Activated T-helper 9 cell treated with anti-CD3 and anti-CD28 coated beads, Interleukin-2, amount 50 U/mL, for 16 hours (primary cell): ENCODE measurements around the gene TMCC1.
"Not testable (repeated sequence)": the region's sequence is repeated elsewhere in the genome, so short reads cannot be mapped to it uniquely, and the experiment has no call there.

Source experiments
- DNase-seq: peaks from one replicate; pipeline ENCODE4 v3.0.0-alpha.2; 2020; ENCODE audit warnings: low read depth

Gene TMCC1

DNA sequence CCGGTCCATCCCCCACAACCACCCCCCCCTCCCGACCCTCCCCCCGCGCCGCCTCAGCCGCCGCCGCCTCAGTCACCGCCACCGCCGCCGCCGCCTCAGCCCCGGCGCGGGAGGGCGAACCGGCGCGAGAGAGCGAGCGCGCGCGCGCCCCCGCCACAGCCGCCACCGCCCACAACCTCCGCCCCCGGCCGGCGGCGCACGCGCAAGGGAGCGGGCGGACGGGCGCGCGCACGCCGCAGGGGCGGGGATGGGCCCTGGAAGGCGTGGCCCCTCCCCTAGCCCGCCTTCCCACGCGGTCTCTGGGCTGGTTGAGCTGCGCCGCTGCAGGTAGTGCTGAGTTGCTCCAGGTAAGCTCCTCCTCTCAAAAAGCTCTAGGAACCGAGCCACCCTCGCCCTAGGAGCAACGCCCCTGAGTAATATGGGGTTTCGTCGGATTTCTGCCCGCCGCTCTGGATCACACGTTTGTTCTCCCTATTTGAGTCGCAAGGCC, at the start of gene TMCC1:
Gene TMCC1, minus strand, starts transcription at position 131 of the 490 bp plus-strand sequence.
- DNase-seq = peak; percentile 84

DNA sequence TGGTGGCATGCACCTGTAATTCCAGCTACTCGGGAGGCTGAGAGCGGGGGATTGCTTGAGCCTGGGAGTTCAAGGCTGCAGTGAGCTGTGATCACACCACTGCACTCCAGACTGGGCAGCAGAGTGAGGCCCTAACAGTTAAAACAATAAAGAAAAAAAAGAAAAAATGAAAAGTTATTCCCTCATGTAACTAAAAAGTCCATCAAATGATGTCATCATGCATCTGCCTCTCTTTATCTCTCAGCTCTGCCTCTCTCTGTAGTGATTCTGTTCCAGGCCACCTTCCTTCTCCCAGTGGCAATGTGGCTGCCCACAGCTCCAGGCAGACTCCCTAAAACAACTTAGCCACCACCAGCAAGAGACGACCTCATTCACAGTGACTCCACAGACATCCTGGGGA, 49.5 kb upstream of the TMCC1 start:
- no peak for DNase-seq

DNA sequence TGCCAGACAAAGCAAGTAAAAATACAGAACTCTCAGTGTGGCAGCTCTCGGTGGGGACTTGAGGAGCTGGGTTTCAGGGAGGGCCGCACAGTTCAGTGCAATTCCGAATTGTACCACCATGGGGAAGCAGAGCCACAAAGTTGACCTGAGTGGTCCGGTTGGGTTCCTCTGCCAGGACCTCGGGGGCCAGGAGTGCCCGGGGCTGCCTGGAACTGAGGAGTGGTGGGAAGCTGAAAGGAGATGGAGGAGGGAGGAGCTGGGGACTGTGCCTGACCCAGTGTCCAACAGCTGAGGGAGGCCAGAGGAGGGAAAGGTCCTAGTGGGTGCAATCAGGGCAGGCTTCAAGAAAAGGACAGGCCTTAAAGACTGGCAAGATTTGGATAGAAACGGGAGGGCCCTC, 48.8 kb upstream of the TMCC1 start:
- no peak for DNase-seq

DNA sequence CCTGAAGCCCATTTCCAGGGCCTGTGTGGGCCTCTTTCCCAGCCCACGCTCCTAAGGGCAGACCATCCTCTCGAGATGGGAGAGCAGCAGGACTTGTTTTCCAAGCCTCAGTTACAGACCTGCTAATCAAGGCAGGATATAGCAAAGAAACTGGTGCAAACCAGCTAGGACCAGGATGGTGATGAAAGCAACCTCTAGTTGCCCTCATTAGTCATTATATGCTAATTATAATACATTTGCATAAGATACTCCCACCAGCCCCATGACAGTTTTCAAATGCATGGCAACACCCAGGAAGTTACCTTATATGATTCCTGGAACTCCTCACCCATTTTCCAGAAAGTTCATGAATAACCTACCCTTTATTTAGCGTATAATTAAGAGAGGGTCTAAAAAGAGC, 46.6 kb upstream of the TMCC1 start:
- no peak for DNase-seq

DNA sequence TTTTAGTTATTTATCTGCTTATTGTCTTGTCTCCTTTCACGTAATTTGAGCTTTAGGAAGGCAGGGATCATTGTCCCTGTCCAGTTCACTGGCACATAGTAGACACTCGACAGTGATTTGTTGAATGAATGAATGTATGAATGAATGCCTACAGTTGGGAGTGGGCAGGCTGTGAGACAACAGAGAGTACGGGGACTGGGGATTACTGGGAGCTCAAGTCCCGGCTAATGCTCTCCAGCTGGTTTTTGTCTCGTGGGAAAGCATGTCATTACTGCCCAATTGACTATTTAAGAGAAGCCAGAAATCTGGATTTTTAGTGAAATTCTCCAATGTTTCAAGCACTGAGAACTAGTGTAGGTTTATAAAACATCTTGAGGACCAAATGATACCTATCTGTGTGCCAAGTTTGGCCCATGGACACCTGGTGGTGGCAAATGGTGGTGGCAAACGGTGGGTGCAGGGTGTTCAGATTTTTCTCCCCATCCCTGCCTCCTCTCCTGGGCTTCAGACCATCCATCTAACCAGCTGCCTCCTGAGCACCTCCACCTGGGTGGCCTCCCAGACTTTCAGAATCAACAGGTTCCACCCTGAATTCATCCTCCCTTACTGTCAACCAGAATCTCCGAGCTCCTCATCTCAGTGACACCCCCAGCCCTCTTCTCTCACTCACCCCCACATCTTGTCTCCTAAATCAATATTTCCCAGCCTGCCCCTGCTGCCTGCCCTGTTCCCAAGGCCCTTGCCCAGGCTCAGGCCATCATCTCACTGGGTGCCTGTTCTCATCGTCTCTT, 44.8 kb upstream of the TMCC1 start:
- DNase-seq = no peak

DNA sequence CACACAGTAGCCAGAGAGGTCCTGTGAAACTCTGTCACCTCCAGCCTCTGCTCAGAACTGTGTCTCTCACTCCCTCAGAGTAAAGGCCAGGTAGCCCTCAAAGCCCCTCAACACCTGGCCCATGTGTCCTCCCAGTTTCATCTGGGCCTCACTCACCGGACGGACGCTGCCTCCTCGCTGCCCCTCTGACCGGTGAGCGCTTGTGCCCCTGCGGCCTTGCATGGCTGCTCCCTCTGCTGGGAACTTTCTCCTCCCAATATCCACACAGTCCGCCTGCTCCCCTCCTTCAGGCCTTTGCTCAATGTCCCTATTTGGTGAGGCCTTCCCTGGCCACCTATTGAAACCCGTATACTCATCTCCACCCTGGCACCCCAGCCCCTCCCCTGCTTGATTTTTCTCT, 44.2 kb upstream of the TMCC1 start:
- DNase-seq = no peak

DNA sequence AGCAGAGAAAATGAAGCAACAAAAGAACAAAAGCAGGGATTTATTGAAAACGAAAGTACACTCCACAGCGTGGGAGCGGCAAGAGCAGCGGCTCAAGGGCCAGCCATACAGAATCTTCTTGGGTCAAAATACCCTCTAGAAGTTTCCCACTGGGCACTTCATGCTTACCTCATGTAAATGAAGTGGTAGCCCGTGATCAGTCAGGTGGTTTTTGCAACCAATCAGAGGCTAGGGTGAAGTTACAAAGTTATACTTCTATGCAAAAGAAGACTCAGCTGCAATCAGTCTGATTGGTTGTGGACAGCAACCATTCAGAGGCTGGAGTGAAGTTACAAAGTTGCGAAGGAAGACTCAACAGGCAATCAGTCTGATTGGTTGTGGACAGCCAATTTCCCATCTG, 43.2 kb upstream of the TMCC1 start:
- no peak for DNase-seq

DNA sequence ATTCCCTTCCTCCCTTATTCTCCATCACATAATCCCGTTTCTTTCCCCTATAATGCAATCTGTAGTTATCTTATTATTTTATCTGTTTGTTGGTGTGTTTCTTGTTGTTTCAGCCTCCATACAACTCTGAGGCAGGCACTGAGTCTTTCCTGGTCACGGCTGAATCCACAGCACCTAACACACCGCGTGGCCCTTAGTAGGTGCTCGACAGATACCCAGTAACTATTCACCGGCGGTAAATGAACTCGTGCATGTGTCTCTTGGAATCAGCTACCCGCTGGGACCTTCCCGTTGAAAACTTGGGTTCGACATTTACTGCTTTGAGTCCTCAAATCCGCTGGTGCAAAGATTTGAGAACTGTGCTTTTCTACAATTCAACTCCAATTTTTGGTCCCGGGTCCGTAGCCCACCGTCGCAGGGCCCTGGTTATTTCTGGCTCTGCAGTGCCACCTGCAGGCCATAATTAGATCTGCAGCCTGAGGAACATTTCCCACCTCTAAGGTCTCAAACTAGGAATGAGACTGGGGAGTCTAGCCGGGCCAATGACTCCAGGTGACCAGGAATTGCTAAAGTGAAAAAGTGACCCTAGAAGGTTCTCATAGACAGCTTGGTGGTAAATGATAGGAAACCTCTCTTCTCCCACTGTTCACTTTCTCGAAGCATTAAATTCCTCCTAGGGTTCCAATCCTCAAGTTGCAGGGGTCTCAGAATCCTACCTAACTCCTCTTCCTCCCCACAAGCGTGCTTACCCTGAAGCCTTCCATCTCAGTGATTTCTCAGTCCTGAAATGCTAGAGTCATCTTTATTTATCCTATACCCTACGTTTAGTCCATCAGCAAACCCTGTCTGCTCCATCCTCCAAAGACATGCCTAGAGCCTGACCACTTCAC, 41.0 kb upstream of the TMCC1 start:
- peak; percentile 8 for DNase-seq

DNA sequence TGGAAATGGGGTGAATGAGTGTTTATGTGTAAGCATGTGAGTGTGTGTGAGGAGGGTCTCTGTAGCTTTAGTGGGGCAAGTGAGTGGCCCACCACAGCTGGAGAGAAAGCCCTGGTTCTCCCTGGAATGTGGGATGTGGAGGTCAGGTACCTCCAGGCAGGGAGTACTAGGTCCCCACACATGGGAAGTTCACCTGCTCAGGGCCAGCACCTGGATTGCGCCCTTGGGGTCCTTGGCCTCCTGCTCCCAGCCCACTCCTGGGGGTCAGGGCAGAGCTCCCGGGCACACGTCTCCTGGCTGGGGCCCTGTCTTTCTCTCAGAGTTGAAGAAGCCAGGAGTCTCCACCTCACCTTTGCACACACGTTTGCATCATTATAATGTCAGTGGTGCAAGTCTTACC, 40.0 kb upstream of the TMCC1 start:
- DNase-seq = no peak

DNA sequence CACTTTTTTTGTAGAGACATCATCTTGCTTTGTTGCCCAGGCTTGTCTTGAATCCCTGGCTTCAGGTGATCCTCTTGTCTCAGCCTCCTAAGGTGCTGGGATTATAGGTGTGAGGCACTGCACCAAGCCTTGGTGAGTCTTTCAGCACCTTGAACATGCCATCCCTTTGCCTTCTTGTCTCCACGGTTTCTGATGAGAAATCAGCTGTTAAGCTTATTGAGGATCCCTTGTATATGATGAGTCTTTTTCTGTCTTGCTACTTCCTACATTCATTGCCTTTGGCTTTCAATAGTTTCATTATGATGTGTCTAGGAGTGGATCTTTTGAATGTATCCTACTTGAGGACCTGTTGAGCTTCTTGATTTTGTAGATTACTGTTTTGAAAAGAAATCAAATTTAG, 35.9 kb upstream of the TMCC1 start:
- DNase-seq = no peak

DNA sequence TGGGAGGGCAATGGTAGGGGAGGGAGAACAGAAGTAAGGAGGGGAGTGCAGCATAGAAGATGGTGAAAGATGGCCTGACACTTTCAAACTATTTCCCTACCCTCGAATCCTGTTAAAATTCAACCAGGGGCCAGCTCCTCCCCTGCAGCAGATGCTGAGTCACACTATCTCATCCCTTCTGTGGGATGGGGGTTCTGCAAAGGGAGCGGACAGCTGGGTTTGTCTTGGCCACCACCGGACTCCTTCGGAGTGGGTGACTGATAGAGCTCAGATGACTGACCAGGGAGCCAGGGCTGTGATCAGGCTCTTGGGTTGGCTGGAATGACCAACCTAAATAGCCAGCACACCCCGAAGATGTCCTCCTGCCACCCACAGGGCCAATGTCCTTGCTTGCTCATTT, 33.6 kb upstream of the TMCC1 start:
- DNase-seq = no peak

DNA sequence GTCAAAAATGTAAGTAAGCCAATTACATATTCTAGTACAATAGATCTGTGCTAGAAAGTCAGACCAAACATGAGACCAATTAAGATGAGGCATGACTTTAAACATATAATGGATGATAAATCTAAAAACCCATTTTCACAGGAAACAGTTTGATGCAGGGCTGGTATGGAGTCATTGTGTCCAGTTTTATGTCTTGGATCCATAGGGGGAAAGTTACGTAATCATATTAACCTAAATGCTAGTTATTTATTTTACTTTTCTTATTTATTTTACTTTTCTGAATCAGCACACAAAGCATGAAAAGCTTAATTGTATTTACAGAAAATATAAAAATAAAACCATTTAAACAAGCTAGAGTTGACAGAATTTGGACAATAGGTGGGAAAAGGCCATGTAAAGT, 26.3 kb upstream of the TMCC1 start:
- no peak for DNase-seq

DNA sequence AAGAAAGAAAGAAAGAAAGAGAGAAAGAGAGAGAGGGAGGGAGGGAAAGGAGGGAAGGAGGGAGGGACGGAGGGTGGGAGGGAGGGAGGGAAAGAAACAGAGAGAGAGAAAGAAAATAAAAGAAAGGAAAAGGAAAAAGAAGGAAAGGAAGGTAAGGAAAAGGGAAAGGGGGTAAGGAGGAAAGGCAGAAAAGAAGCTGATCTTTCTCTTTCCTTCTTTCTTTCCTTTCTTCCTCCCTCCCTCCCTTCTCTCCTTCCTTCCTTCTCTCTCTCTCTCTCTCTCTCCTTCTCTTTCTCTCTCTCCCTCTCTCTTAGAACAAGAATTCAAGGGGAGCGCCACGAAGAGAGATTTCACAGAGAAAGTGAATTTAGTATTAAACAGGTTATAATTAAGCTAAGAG, 25.8 kb upstream of the TMCC1 start:
- no peak for DNase-seq

DNA sequence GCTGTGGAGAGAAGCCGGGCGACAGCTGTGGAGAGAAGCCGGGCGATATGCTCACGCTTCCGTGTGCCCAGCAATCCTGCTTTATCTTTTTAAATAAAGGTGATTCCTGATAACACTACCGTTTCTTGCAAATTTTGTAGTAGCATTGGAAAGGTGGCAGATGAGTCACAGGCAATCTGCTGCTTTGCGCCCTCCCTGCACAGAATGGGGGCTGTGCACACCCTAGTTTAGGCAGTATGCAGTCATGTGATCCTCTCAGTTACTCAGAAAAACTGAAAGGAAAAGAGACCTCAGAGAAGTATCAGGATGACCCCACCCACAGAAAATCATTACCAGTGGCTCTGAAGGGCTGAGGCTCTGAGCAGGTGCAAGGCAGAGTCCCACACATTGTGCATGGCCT, 24.9 kb upstream of the TMCC1 start:
- DNase-seq = no peak

DNA sequence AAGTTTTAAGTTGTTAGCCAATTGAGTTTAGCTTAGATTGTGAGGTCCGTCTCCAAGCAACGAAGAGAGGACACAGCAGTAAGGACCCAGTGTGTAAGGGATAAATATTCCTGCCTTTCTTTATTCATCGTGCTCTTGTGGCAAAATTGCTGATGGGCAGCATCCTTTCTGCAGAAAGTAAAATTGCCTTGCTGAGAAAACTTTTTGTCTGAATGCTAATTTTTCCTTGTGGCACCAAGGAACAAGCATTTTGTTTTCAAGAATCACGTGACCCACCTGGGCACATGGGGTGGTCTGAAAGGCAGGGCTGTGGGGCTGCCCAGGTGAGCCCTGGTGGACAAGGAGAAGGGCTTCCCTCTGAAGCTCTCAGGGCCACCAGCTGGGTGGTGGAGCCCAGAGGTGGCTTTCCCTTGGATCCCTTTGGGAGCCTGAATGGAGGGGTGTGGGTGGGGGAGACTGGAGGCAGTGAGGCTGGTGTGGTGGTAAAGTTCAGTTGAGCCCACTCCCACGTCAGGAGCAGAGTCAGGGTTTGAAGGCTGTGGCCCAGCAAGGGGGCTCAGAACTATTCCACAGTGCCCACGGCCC, 24.0 kb upstream of the TMCC1 start:
- no peak for DNase-seq

DNA sequence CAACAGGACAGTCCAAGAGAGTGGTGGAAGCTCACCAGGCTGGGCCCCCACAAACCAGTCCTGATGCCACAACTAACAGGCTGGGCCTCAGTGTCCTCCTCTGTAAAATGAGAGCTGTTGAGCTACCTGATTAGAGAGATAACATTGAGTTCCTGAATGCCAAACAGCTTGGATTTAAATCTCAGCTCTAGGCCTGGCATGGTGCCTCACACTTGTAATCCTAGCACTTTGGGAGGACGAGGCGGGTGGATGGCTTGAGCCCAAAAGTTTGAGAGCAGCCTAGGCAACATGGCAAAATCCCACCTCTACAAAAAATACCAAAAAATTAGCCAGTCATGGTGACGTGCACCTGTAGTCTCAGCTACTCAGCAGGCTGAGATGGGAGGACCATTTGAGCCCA, 20.1 kb upstream of the TMCC1 start:
- DNase-seq = no peak

DNA sequence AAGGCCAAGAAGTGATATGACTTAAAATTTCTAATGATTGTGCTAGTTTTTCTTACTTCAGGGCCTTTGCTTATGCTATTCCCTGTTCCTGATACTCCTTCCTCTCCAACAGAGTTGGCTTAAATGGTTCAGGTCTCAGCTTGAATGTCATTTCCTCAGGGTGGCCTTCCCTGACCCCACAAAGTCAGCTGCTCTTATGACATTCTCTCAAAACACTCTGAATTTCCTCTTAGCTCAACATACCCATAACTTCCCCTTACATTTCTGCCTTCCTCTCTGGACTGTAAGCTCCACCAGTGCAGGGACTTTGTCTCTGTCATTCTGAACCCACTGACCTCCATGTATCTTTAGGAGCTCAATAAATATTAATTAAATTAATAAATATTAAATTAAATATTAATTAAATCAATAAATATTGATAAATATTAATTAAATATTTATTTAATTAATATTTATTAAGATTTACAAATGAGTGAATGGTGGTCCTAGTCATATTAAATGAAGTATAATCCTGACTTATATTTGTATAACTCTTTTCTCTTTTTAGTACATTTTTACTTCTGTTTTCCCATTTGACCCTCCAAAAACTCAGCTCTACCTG, 17.9 kb upstream of the TMCC1 start:
- DNase-seq = no peak

DNA sequence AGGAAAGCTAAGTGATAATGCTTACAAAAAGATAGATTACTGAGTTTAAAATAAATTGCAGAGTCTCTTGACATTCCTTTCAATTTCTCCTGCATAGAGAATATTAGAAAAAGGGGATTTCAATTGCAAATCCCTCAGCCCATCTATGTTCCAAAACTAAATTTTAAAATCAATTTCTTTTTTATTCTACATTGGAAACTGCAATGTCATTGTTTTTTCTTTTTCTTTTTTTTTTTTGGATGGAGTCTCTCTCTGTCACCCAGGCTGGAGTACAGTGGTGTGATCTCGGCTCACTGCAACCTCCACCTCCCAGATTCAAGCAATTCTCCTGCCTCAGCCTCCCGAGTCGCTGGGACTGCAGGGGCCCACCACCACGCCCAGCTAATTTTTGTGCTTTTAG, 15.7 kb upstream of the TMCC1 start:
- not testable (repeated sequence) for DNase-seq

DNA sequence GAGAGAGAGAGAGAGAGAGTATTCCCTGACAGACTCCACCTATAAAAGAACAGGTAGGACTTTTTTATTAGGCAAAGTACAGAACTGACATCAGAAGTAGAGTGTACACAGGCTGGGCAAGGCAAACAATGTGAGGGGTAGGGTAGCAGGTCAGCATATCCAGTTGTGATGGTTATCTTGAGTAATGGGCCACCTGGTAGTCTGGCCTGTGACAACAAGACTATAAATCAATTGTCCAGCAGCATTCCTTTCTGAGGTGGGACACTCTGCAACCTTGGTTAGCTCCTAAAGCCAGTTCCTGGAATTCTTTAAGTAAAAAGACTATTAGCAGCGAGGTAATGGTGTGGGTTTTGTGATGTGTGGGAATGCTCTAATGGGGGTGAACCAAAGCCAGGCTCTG, 14.9 kb upstream of the TMCC1 start:
- no peak for DNase-seq

DNA sequence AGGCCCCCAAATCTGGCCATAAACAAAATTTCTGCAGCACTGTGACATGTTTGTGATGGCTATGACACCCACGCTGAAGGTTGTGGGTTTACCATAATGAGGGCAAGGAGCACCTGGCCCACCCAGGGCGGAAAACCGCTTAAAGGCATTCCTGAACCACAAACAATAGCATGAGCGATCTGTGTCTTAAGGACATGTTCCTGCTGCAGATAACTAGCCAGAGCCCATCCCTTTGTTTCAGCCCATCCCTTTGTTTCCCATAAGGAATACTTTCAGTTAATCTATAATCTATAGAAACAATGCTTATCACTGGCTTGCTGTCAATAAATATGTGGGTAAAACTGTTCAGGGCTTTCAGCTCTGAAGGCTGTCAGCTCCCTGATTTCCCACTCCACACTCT, 7.8 kb upstream of the TMCC1 start:
- not testable (repeated sequence) for DNase-seq

DNA sequence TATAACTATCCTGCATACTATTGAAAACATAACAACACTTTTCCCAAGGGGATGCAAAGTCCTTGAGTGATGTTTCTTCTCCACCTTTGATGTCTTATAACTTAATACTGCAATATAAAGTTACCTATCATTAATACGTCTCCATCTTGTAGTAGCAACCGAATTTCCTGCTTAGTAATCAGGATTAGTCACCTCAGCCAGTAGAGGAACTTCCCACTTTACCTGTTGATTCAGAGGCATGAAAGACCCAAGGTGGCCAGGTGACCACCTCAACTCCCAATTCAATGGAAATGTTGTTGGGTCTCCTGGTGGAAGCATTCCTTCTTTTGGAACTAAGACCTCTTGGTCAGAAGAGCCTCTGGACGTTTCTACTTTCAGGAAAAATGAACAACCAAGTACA, 3.5 kb upstream of the TMCC1 start:
- DNase-seq = no peak

DNA sequence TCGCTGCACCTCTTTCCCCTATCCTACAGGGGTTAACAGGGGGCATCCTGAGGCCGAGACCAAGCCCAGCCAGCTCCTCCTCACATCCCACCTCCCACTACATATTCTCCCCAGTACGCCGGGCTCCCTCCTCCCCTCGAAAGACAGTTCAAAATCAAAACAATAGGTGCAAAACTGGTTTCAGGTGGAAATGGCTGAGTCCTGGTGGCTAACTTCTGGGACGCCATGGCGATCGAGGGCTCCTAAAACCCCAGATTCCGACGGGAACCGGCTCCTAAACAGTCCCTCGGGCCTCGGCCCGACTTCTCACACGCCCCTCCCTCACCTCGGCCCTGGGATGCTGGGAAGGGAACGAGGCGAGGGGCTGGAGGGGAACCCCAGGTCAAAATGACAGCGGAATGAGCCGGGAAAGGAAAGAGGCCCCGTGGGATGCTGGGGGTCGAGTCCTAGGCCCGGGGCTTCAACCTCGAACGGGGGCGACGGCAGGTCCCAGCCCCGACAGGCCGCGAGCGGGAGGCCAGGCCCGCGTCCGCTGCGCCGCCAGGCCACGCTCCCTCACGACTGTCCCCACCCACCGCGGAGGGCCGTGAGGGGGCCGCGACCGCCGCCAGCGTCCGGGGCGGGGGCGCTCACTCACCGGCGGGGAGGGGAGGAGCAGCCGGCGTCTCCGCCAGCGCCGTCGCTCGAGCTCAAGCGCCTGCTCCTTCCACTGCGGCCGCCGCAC, 492 bp downstream of the TMCC1 start:
- DNase-seq = peak; percentile 67
